PC-3 (cell line): ENCODE results near the gene MCRIP1. TPM values are rescaled to one million over a fixed set of nuclear protein-coding genes. Genes with fewer than 3 reads are reported as not detected.
A peak's percentile ranks its signal among the peaks of the same experiment; 100 is the strongest.

ENCODE experiments used
- ATAC-seq: fragments of 200-7000 bp; cut with Tn5 transposase; 2 replicates; pipeline ENCODE4 v1.9.1; 2020; ENCODE audit warnings: mild to moderate bottlenecking, moderate library complexity
- BruUV-seq: library from RNA; stranded (reverse); fragments of 400-500 nt; replicated peaks from 2 replicates; lab custom pipeline; 2021; lab: Mats Ljungman, UMichigan
- CTCF ChIA-PET: fragments of 300-600 bp; sonication (Branson Sonifier 250); formaldehyde crosslinking; loops from one replicate; lab custom pipeline; 2022; ENCODE audit warnings: antibody characterized with exemption; lab: Charles Lee
- POLR2A ChIA-PET: fragments of 300-600 bp; sonication (Branson Sonifier 250); formaldehyde crosslinking; loops from one replicate; lab custom pipeline; 2022; ENCODE audit warnings: antibody characterized with exemption; ENCODE audit not compliant: unreplicated experiment; lab: Charles Lee
- DNase-seq: peaks from one replicate; pipeline ENCODE4 v3.0.0-alpha.2; 2015
- H2AFZ ChIP-seq: fragments of 300-600 bp; sonication (generic); 2 replicates; pipeline ENCODE4 v1.6.0; 2016; ENCODE audit warnings: antibody characterized with exemption, low read length
- H3F3A ChIP-seq: fragments of 300-600 bp; sonication (generic); one replicate; pipeline ENCODE4 v1.6.0; 2017; ENCODE audit warnings: antibody characterized with exemption, low read length, control low read depth, mild to moderate bottlenecking; ENCODE audit not compliant: unreplicated experiment
- H3K27ac ChIP-seq: fragments of 300-600 bp; sonication (generic); 2 replicates; pipeline ENCODE4 v1.5.1; 2016; ENCODE audit warnings: mild to moderate bottlenecking, low read length
- H3K27me3 ChIP-seq: fragments of 300-600 bp; sonication (generic); 2 replicates; pipeline ENCODE4 v1.6.1; 2016; ENCODE audit warnings: low read length, mixed read lengths
- H3K36me3 ChIP-seq: fragments of 300-600 bp; sonication (generic); 2 replicates; pipeline ENCODE4 v1.6.1; 2016; ENCODE audit warnings: low read depth, mixed run types, low read length, mixed read lengths
- H3K4me1 ChIP-seq: fragments of 300-600 bp; sonication (generic); 2 replicates; pipeline ENCODE4 v1.5.1; 2016; ENCODE audit warnings: low read length; ENCODE audit not compliant: insufficient read depth
- H3K4me2 ChIP-seq: fragments of 300-600 bp; sonication (generic); 2 replicates; pipeline ENCODE4 v1.6.0; 2016; ENCODE audit warnings: low read length
- H3K4me3 ChIP-seq: fragments of 300-600 bp; sonication (generic); 2 replicates; pipeline ENCODE4 v1.5.1; 2016; ENCODE audit warnings: mild to moderate bottlenecking, low read length, mixed read lengths
- H3K79me2 ChIP-seq: fragments of 300-600 bp; sonication (generic); 2 replicates; pipeline ENCODE4 v1.6.1; 2017; ENCODE audit warnings: low read length, mixed read lengths
- H3K9ac ChIP-seq: fragments of 300-600 bp; sonication (generic); 2 replicates; pipeline ENCODE4 v1.6.0; 2016; ENCODE audit warnings: mild to moderate bottlenecking, low read length
- H3K9me2 ChIP-seq: fragments of 300-600 bp; sonication (generic); replicated peaks from 2 replicates; pipeline ENCODE4 v1.6.1; 2016; ENCODE audit warnings: mixed run types, low read length, mixed read lengths
- H3K9me3 ChIP-seq: fragments of 300-600 bp; sonication (generic); 2 replicates; pipeline ENCODE4 v1.6.1; 2016; ENCODE audit warnings: low read length, mixed read lengths
- H4K20me1 ChIP-seq: fragments of 300-600 bp; sonication (generic); 2 replicates; pipeline ENCODE4 v1.6.1; 2016; ENCODE audit warnings: low read length, mixed read lengths
- CTCF ChIP-seq: fragments of 300-600 bp; sonication (generic); conservative IDR thresholded peaks from 2 replicates; pipeline ENCODE4 v1.5.1; 2017; ENCODE audit warnings: antibody characterized with exemption, low read depth, mild to moderate bottlenecking, low read length
- EZH2 ChIP-seq: fragments of 300-600 bp; sonication (generic); IDR thresholded peaks from one replicate; pipeline ENCODE4 v1.6.1; 2017; ENCODE audit warnings: antibody characterized with exemption, mild to moderate bottlenecking, low read length; ENCODE audit not compliant: unreplicated experiment
- EZH2phosphoT487 ChIP-seq: fragments of 300-600 bp; sonication (generic); IDR thresholded peaks from 2 replicates; pipeline ENCODE4 v1.6.1; 2018; ENCODE audit warnings: mild to moderate bottlenecking, antibody characterized with exemption, low read length, borderline replicate concordance
- intact Hi-C: fragments of 100-400 bp; cut with micrococcal nuclease; formaldehyde crosslinking; loops from 2 replicates; pipeline ENCODE4 v1.9.0; 2023
- total RNA-seq: library from RNA; depleted of rRNA; stranded (reverse); fragments of >200 nt; gene quantifications from 2 replicates; pipeline ENCODE4 v1.2.3, GENCODE V29; 2014

Gene MCRIP1
- total RNA-seq, 1 experiment from 2014 or later = 90.9 TPM

GRCh38 chr17:81833921-81834830 is 1.1 kb upstream of the MCRIP1 start:
- no peak for ATAC-seq
- no peaks in the 10 kb centered on the region for H3K9me3 ChIP-seq
- H3K9ac ChIP-seq = peak overlapping the region; percentile 98
- CTCF ChIA-PET = no interaction called here
- H3K79me2 ChIP-seq = peaks cover 19% of the 10 kb centered on the region; the same call in 1 of the 2 replicates
- no peaks in the 10 kb centered on the region for H3K36me3 ChIP-seq
- intact Hi-C loops = no loop called here
- H3K9me2 ChIP-seq = no peaks in the 10 kb centered on the region
- peaks cover 21% of the 10 kb centered on the region for H3K4me1 ChIP-seq
- no peaks in the 10 kb centered on the region for H4K20me1 ChIP-seq
- no peaks in the 10 kb centered on the region for H3F3A ChIP-seq
- no TSS peak for BruUV-seq
- peak overlapping the region; percentile 83 for H3K4me3 ChIP-seq
- peak overlapping the region; percentile 89 for H2AFZ ChIP-seq
- DNase-seq = no peak
- H3K4me2 ChIP-seq = peak overlapping the region; percentile 97
- H3K27ac ChIP-seq = peak overlapping the region; percentile 81; the same call in 1 of the 2 replicates
- TF ChIP-seq CTCF = no peak
- POLR2A ChIA-PET = no interaction called here
- no peaks in the 10 kb centered on the region for H3K27me3 ChIP-seq

GRCh38 chr17:81832608-81833159 is 407 bp downstream of the MCRIP1 start:
- peak; percentile 78 for ATAC-seq

More at GRCh38 chr17:81832608-81833159, 407 bp downstream of the MCRIP1 start:
- Histone ChIP-seq H4K20me1 (no peaks in the 10 kb centered on the region), H3K79me2 (peaks cover 19% of the 10 kb centered on the region; the same call in 1 of the 2 replicates), H3K4me3 (peak overlapping the region; percentile 78), H3K9me3 (no peaks in the 10 kb centered on the region), H3K4me2 (peak overlapping the region; percentile 99), H3F3A (no peaks in the 10 kb centered on the region), H3K9me2 (no peaks in the 10 kb centered on the region), H2AFZ (peak overlapping the region; percentile 81), H3K36me3 (no peaks in the 10 kb centered on the region), H3K4me1 (peaks cover 21% of the 10 kb centered on the region), H3K27me3 (no peaks in the 10 kb centered on the region), H3K9ac (peak overlapping the region; percentile 76), H3K27ac (peak overlapping the region; percentile 17)
- no peak for DNase-seq
- intact Hi-C loops = no loop called here
- CTCF ChIA-PET = no interaction called here
- no TSS peak for BruUV-seq
- TF ChIP-seq CTCF = no peak
- TF ChIP-seq EZH2phosphoT487 = no peak
- no peak for TF ChIP-seq EZH2
- POLR2A ChIA-PET = interaction anchor here (0.5 kb wide), 1 partner anchor 28 kb away, joined by 4 read pairs; no protein-coding TSS in a partner anchor
